GM18520 (cell line): ENCODE data around the gene NFE2L1.
"Not testable (repeated sequence)": the region's sequence is repeated elsewhere in the genome, so short reads cannot be mapped to it uniquely, and the experiment has no call there.

Experiments
- ATAC-seq: cut with Tn5 transposase; IDR thresholded peaks from one replicate; pipeline ENCODE4 v1.9.1; 2021; ENCODE audit not compliant: unreplicated experiment

The NFE2L1 gene

GRCh38 chr17:48023400-48024148 is 24.6 kb upstream of the NFE2L1 start:
- ATAC-seq: no peak

DNA sequence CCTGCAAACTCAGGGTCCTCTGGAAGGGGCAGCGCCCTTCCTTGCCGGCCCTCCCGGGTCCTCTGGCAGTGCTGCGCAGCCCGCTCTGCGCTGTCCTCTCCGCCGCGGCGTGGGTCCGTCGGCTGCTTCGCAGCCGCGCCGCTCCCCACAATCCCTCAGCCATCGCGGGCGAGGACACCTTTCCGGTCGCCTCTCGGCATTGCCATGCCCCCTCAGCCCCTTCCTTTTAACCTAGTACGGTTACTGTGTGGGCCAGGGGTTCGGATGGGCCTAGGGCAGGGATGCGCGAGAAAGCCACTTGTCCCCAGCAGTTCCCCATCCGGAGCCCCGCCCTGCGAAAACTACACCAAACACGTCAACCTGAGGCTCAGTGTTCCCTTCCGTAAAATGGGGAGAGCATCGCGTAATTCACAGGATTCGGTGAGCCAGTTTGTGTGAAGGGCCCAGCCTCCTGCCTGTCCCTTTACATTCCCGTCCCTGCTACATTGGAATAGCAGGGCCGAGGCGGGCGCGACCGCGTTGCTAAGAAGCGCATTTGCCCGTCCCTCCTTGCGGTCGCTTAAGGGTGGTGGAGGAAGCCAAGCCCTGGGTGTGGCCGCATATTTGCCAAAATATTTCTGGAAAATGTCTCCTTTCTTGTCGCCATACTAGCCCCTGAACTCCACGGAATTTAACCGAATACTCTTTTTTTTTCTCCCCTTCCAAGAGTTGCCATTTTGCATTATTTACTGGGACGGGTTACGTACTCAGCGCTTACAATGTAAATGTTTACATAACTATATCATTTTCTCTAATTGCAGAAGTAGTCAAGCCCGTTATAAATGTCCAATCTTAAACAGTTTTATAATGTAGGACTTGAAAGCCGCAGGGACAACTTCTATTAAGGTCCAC is 23.8 kb upstream of the NFE2L1 start:
- no peak for ATAC-seq

DNA sequence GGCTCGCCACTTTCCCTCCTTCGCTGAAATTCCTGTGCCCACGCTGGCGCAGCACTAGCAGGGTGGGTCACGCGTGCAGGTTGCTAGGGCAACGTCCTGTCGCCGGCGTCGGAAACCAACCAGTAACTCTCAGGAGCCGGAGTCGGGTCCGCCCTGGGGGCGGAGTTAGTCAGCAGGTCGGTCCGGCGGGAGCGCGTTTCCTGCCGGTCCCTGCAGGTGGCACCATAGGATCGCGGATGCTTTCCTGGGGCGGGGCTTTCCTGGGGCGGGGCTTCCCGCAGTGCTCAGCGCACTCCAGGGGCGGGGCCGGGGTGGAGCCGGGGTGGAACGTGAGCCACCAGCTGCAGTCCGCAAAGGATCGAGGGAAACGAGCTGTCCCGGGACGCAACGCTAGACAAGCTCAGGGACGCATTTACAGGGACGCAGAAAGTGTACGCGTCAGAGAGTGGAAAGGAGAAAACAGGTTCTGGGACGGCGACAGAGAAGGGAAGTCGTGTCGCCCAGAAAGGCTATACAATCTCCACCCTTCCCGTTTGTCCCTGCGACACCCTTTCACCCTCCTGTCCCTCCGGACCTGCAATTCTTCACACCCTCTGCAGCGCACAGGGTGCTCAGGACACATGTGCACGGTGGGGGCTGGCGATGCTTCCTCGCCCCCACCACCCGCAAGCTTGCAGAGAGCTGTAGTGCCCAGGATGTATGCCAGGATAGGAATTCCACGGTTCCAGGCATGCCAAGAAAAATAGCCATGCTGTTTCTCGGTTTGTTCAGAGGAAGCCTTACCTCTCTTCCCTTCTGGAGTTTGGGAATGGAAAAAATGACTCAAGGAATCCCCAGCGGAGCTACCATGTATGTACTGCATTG is 22.9 kb upstream of the NFE2L1 start:
- peak; percentile 84 for ATAC-seq

GRCh38 chr17:48025904-48026501 is 22.2 kb upstream of the NFE2L1 start:
- ATAC-seq: no peak

- ATAC-seq: peak; percentile 33
Observed at GRCh38 chr17:48026502-48027321, 21.4 kb upstream of the NFE2L1 start.

DNA sequence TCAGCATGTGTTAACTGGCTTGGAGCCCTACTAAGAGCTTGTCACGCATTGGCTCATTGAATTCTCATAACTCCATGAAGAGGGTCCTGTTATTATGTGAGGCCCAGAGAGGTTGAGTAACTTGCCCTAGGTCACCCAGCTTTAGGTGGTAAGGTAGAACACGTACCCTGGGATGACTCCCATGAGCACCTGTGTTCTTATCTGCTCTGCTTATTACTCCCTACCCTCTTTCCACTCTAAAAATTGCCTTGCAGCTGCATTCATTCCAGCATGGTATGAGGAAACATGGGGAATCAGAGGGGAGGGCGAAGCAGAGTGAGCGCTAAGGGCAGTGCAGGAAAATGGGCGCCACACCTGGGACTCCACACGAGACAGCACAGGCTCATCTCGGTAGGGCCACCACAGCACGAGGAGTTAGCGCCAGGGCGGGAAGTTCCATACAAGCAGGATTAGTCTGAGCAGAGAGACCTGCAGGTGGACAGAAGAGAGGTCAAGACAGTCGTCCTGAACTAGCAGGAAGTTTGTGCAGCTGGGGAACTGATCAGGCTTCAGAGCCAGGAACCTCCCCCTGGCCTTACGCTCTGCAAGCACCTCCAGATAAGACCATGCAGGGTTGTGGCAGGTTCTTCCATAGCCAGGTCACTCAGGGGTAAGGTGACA is 20.7 kb upstream of the NFE2L1 start:
- ATAC-seq: no peak

GRCh38 chr17:48028736-48029135 is 19.4 kb upstream of the NFE2L1 start:
- ATAC-seq: no peak

DNA sequence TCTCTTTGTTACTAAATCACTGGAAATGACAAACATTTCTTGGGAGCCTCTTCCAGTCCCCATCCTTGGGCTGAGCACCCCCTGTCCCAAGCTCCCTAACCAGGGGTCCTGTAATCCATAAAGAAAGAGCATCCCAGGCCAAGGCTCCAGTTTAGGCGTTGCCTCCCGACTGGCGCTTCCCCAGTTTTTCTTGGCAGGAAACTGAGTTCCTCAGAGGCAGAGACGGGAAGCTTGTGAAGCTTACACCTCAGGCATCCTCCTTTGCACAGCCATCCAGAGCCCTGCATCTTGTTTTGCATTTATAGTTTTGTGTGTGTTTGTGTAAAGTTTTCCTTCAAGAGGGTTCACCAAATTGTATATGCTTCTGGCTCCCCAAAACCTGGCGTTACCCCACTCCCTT is 17.6 kb upstream of the NFE2L1 start:
- no peak for ATAC-seq

DNA sequence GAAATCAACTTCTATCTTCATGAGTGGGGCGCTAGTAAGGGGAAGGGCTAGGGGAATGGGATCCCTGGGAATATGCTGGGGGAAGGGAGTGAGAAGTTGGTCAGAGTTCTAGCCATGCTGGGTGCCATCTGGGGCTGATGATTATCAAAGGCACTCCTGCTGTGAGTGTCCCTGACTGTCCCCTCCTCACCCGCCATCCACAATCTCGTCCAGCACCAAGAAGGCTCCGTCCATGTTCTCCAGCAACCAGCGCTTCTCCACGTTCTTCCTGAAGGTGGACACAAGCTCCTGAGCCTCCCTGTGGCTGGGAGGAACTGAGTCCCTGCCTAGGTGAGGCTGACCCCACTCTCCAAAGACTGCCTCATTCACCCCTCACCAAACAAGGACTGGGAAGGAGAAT is 16.2 kb upstream of the NFE2L1 start:
- no peak for ATAC-seq

DNA sequence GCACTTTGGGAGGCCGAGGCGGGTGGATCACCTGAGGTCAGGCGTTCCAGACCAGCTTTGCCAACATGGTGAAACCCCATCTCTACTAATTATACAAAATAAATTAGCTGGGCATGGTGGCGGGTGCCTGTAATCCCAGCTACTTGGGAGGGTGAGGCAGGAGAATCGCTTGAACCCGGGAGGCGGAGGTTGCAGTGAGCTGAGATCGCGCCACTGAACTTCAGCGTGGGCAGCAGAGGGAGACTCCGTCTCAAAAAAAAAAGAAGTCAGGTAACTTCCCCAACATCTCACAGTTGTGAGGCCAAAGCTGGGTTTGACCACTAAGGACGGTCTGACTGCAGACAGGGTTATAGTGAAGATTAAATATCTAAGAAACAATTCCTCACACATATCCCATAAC is 13.4 kb upstream of the NFE2L1 start:
- not testable (repeated sequence) for ATAC-seq

DNA sequence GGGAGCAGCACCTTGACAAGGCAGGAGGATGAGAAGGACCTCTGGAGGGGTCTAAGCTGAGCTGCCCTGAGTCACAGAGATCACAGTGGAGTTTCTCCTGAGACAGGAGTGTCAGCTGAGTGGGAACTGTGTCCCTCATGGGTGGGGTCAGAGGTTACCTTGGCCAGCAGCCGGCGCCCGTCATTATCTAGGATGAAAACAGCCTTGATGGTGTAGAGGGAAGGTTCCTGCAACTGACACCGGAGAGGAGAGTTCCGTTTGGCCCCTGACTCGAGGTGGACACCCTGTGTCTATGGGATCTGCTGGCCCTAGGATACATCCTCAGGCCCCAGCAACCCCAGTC is 11.5 kb upstream of the NFE2L1 start:
- ATAC-seq: no peak

DNA sequence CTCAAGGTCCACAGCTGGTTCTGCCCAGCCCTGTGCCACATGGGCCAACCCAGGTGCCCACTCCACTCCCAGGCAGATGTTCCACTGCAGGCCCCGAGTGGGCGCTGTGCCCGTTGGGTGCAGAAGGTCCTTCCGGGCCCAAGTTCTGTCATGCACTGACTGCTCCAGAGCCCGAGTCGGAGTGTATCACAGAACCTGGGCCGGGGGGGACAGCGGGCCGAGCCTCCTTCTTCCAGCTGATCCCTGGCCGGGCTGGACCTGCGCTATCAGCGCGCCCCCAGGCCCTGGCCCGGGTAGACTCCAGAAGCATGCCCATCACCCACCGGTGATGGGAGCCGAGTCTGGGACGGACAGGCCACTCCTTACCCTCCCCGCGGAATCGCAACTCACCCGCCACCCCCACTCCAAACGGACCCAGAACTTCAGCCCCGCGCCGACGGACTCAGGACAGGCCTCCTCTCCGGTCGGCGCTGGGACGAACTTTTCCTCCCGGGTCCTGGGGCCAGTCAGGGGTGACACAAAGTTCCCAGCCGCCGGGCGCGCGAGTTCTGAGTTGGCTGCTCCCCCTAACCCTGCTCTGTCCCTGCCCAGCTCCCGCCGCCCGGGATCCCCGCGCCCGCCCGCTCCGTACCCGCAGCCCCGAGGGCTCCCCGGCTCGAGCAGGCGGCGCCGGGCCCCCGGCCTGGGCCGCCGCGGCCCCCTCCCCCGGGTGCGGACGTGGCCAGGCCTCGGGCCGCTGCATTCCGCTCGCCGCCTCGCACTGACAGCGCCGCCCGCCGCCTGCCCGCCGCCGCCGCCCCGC is 10.9 kb upstream of the NFE2L1 start, which contains the start of gene COPZ2:
Gene COPZ2 (minus strand): TSS at position 762 of the 802 bp plus-strand sequence. CDS start 20 bp downstream, at position 742.
- no peak for ATAC-seq

- no peak for ATAC-seq
Observed at GRCh38 chr17:48037838-48038323, 10.3 kb upstream of the NFE2L1 start.

DNA sequence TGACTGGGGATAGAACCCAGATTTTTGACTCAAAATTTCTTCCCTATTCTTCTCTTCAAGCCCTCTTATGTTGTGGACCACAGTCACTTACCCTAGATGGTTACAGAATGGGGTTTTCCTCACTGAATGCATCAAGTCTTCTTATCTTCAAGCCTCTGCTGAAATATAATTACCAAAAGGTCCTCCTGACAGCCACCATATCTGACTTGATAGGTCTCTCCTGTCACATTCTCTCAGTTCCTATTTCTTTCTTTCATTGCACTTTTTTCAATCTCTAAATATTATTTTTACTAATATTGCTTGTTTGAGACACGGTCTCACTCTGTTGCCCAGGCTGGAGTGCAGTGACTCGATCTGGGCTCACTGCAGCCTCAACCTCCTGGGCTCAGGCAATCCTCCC is 9.5 kb upstream of the NFE2L1 start:
- ATAC-seq: no peak

GRCh38 chr17:48043176-48043575 is 5.0 kb upstream of the NFE2L1 start:
- no peak for ATAC-seq

- ATAC-seq: no peak
Observed at GRCh38 chr17:48044851-48045250, 3.3 kb upstream of the NFE2L1 start.

- ATAC-seq: no peak
Observed at GRCh38 chr17:48045316-48046001, 2.7 kb upstream of the NFE2L1 start.

DNA sequence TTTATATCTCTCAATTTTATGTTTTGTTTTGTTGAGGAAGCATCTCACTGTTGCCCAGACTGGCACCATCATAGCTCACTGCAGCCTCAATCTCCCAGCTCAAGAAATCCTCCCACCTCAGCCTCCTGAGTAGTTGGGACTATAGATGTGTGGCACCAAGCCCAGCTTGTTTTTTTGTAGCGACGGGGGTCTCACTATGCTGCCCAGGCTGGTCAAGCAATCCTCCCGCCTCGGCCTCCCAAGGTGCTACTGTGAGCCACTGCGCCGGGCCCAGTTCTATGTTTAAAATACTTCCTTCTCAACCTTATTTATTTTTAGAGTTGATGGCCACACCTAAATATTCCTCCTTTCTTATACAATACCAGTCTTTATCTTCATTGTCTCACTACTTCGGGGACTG is 1.9 kb upstream of the NFE2L1 start:
- ATAC-seq: no peak
